ENCODE data around the gene MMP17. TPM values are rescaled to one million over a fixed set of nuclear protein-coding genes. Genes with fewer than 3 reads are reported as not detected.

Gene MMP17
- total RNA-seq, 2 experiments from 2014 or later, result not detected

DNA sequence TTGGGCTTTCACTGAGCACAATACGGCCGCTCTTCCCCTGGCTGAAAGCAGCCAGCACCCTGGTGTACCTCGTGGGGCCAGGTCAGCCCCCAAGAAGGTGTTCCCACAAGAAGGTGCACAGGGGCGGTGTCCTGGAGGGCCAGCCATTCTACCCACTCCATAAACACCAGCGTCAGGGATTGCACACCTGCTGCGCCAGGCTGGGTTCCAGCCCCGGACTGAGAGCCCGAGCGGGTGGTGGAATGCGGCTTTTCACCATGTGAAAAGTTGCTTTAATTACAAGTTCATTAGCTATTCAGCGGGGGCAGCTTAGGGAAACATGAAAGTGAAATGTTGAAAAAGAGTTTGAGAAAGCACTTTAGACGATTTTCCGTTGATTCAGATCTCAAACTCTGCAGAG is 17.5 kb upstream of the MMP17 start:
- no peak overlapping the region for H2AFZ ChIP-seq (ENCODE audit: low read length)
- H3K27ac ChIP-seq (ENCODE audit: low read depth, low read length, poor library complexity, severe bottlenecking), result no peak overlapping the region
- no peaks in the 10 kb centered on the region for H3K79me2 ChIP-seq (ENCODE audit: insufficient read depth, low read depth, low read length)
- H3K9me2 ChIP-seq (ENCODE audit: insufficient read depth, low read length), result no peaks in the 10 kb centered on the region
- TF ChIP-seq, protein P1, sequence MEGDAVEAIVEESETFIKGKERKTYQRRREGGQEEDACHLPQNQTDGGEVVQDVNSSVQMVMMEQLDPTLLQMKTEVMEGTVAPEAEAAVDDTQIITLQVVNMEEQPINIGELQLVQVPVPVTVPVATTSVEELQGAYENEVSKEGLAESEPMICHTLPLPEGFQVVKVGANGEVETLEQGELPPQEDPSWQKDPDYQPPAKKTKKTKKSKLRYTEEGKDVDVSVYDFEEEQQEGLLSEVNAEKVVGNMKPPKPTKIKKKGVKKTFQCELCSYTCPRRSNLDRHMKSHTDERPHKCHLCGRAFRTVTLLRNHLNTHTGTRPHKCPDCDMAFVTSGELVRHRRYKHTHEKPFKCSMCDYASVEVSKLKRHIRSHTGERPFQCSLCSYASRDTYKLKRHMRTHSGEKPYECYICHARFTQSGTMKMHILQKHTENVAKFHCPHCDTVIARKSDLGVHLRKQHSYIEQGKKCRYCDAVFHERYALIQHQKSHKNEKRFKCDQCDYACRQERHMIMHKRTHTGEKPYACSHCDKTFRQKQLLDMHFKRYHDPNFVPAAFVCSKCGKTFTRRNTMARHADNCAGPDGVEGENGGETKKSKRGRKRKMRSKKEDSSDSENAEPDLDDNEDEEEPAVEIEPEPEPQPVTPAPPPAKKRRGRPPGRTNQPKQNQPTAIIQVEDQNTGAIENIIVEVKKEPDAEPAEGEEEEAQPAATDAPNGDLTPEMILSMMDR (conservative IDR thresholded peaks at IDR 0.05; ENCODE audit: low read length), result no peak
- TF ChIP-seq EZH2phosphoT487 (IDR thresholded peaks at IDR 0.05; ENCODE audit: borderline replicate concordance, low read depth, low read length), result no peak
- BruUV-seq (replicated peaks), result no TSS peak
- peaks cover 16% of the 10 kb centered on the region; the same call in 1 of the 2 replicates for H3K9me3 ChIP-seq (ENCODE audit: low read length)
- POLR2A ChIA-PET, result no interaction called here
- H3K4me2 ChIP-seq (ENCODE audit: low read length), result no peak overlapping the region
- no peak overlapping the region for H3K4me3 ChIP-seq (ENCODE audit: low read depth, low read length, poor library complexity, severe bottlenecking)
- peaks cover 4% of the 10 kb centered on the region for H3K4me1 ChIP-seq (ENCODE audit: insufficient read depth, low read length, poor library complexity, severe bottlenecking)
- CTCF ChIA-PET (ENCODE audit: unreplicated experiment), result no interaction called here
- no peaks in the 10 kb centered on the region for H4K20me1 ChIP-seq (ENCODE audit: insufficient read depth, low read length)
- DNase-seq (ENCODE audit: low spot score), result no peak
- intact Hi-C loops (cut with micrococcal nuclease; ENCODE audit: unreplicated experiment), result no loop called here
- no peaks in the 10 kb centered on the region for H3K36me3 ChIP-seq (ENCODE audit: insufficient read depth, low read length)

DNA sequence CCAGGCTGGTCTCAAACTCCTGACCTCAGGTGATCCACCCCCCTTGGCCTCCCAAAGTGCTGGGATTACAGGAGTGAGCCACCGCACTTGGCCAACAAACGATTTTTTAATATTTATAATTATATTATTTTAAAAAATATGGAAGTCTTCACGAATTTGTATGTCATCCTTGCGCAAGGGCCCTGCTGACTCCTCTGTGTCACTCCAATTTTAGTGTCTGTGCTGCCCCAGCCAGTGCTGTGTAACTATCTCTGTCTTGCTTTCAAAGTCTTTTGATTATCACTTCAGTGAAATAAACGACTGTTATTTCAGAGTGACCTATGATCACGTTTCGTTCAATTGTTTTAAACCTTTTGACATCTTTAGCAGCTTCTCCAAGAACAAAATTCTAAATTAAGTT is 13.1 kb upstream of the MMP17 start:
- DNase-seq (ENCODE audit: low spot score), result no peak
- peaks cover 16% of the 10 kb centered on the region; the same call in 1 of the 2 replicates for H3K9me3 ChIP-seq (ENCODE audit: low read length)
- H3K27ac ChIP-seq (ENCODE audit: low read depth, low read length, poor library complexity, severe bottlenecking), result no peak overlapping the region
- intact Hi-C loops (cut with micrococcal nuclease; ENCODE audit: unreplicated experiment), result no loop called here
- no peaks in the 10 kb centered on the region for H3K36me3 ChIP-seq (ENCODE audit: insufficient read depth, low read length)
- H3K9me2 ChIP-seq (ENCODE audit: insufficient read depth, low read length), result no peaks in the 10 kb centered on the region
- H2AFZ ChIP-seq (ENCODE audit: low read length), result no peak overlapping the region
- POLR2A ChIA-PET, result no interaction called here
- no peaks in the 10 kb centered on the region for H4K20me1 ChIP-seq (ENCODE audit: insufficient read depth, low read length)
- no peak overlapping the region for H3K4me3 ChIP-seq (ENCODE audit: low read depth, low read length, poor library complexity, severe bottlenecking)
- TF ChIP-seq, protein P1 (conservative IDR thresholded peaks at IDR 0.05; ENCODE audit: low read length), result no peak
- TF ChIP-seq EZH2phosphoT487 (IDR thresholded peaks at IDR 0.05; ENCODE audit: borderline replicate concordance, low read depth, low read length), result no peak
- no peak overlapping the region for H3K4me2 ChIP-seq (ENCODE audit: low read length)
- BruUV-seq (replicated peaks), result no TSS peak
- no peaks in the 10 kb centered on the region for H3K4me1 ChIP-seq (ENCODE audit: insufficient read depth, low read length, poor library complexity, severe bottlenecking)
- H3K79me2 ChIP-seq (ENCODE audit: insufficient read depth, low read depth, low read length), result no peaks in the 10 kb centered on the region
- CTCF ChIA-PET (ENCODE audit: unreplicated experiment), result no interaction called here

DNA sequence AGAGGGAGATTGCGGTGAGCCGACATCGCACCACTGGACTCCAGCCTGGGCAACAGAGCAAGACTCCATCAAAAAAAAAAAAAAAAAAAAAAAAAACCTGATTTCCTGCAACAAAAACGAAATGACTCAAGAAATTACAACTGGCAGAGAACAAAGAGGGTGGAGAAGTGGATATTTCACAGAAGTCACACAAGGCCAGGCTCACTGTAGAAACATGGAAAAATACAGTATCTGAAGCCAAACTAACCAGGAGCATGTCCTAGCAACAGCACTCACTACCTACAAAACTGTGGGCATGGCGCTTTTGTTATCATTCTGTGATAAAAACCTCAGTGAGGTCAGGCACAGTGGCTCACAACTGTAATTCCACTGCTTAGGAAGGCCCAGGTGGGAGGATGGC is 11.7 kb upstream of the MMP17 start:
- Histone ChIP-seq H3K36me3 (ENCODE audit: insufficient read depth, low read length) (no peaks in the 10 kb centered on the region), H3K9me3 (ENCODE audit: low read length) (peaks cover 16% of the 10 kb centered on the region; the same call in 1 of the 2 replicates), H2AFZ (ENCODE audit: low read length) (no peak overlapping the region), H3K9me2 (ENCODE audit: insufficient read depth, low read length) (no peaks in the 10 kb centered on the region), H3K4me2 (ENCODE audit: low read length) (no peak overlapping the region), H3K27ac (ENCODE audit: low read depth, low read length, poor library complexity, severe bottlenecking) (no peak overlapping the region), H3K4me3 (ENCODE audit: low read depth, low read length, poor library complexity, severe bottlenecking) (no peak overlapping the region), H3K4me1 (ENCODE audit: insufficient read depth, low read length, poor library complexity, severe bottlenecking) (no peaks in the 10 kb centered on the region), H4K20me1 (ENCODE audit: insufficient read depth, low read length) (no peaks in the 10 kb centered on the region), H3K79me2 (ENCODE audit: insufficient read depth, low read depth, low read length) (no peaks in the 10 kb centered on the region)
- no TSS peak for BruUV-seq (replicated peaks)
- intact Hi-C loops (cut with micrococcal nuclease; ENCODE audit: unreplicated experiment), result no loop called here
- no peak for DNase-seq (ENCODE audit: low spot score)
- ChIA-PET CTCF (ENCODE audit: unreplicated experiment) (no interaction called here), POLR2A (interaction anchor here (0.6 to 0.7 kb wide), 2 partner anchors 19 to 834 kb away, joined by 3 read pairs; no protein-coding TSS in a partner anchor)
- TF ChIP-seq EZH2phosphoT487 (IDR thresholded peaks at IDR 0.05; ENCODE audit: borderline replicate concordance, low read depth, low read length), result no peak
- TF ChIP-seq, protein P1 (conservative IDR thresholded peaks at IDR 0.05; ENCODE audit: low read length), result no peak

All from OCI-LY7 (cell line).